Activated T-cell treated with anti-CD3 and anti-CD28 coated beads, Interleukin-2, amount 50 U/mL, for 72 hours (primary cell): ENCODE data around the gene CTDP1. TPM values are rescaled to one million over a fixed set of nuclear protein-coding genes. Genes with fewer than 3 reads are reported as not detected.

ENCODE experiments used
- ATAC-seq, 2 donors: fragments of 150-1000 bp; cut with Tn5 transposase; replicated peaks in 1 of 2; 2 replicates each; pipeline ENCODE4 v1.10.0; 2021; ENCODE audit warnings: moderate library complexity in 2 of 2, mild to moderate bottlenecking in 1 of 2
- DNase-seq, 2 donors: peaks; one replicate each; pipeline ENCODE4 v3.0.0; 2021 to 2022; ENCODE audit warnings: mixed read lengths in 1 of 2
- H3K27ac Mint-ChIP-seq: one replicate; pipeline ENCODE4 v1.8.0; 2022; ENCODE audit warnings: mild to moderate bottlenecking, moderate library complexity, mixed read lengths
- H3K27me3 Mint-ChIP-seq: one replicate; pipeline ENCODE4 v1.8.0; 2022; ENCODE audit warnings: low read depth, mixed read lengths
- H3K36me3 Mint-ChIP-seq, 2 donors: one replicate each; pipeline ENCODE4 v1.8.0; 2022; ENCODE audit warnings: mixed read lengths in 2 of 2, mild to moderate bottlenecking in 1 of 2; ENCODE audit not compliant: insufficient read depth in 2 of 2
- H3K4me1 Mint-ChIP-seq: one replicate; pipeline ENCODE4 v1.8.0; 2022; ENCODE audit warnings: low read depth, mixed read lengths
- H3K4me3 Mint-ChIP-seq, 2 donors: one replicate each; pipeline ENCODE4 v1.8.0; 2022; ENCODE audit warnings: mild to moderate bottlenecking in 2 of 2, mixed read lengths in 2 of 2, moderate library complexity in 2 of 2
- H3K9me3 Mint-ChIP-seq, 2 donors: one replicate each; pipeline ENCODE4 v1.8.0; 2022; ENCODE audit warnings: mixed read lengths in 2 of 2
- total RNA-seq, 2 donors: library from RNA; stranded (reverse); gene quantifications; one replicate each; pipeline ENCODE4 v1.2.3, GENCODE V29; 2022

CTDP1 gene
- total RNA-seq, 2 donors from 2014 or later: 30.1 to 103 TPM

DNA sequence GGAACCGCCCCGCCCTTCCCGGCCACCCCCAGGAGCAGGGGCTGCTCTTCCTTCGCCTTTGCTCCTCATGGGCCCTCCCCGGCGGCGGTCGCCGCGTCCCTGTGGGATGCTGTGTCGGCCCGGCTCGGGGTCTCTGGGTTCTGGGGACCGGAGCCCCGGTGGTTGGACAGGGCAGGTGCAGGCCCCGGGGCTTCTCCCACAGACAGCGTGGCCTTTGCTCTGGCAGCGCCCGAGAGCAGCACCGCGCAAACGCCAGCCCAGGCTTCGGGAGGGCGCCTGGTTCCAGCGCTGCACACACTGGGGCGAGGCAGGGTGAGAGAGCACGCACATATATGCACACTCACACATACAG is 109.1 kb downstream of the CTDP1 start:
- Mint-ChIP-seq H3K9me3 (no peaks in the 10 kb centered on the region), H3K27ac (no peak overlapping the region), H3K36me3 (peaks cover 0 to 4% of the 10 kb centered on the region in 2 donors), H3K27me3 (peaks cover 64% of the 10 kb centered on the region), H3K4me3 (no peak overlapping the region), H3K4me1 (peaks cover 18% of the 10 kb centered on the region)
- DNase-seq (no peak), ATAC-seq (no peak)

GRCh38 chr18:79789091-79789891 is 109.7 kb downstream of the CTDP1 start:
- H3K36me3 Mint-ChIP-seq: peaks cover 0 to 4% of the 10 kb centered on the region in 2 donors
- no peak for DNase-seq
- no peak for ATAC-seq
- H3K27ac Mint-ChIP-seq: no peak overlapping the region
- peaks cover 69% of the 10 kb centered on the region for H3K27me3 Mint-ChIP-seq
- no peak overlapping the region for H3K4me3 Mint-ChIP-seq
- no peaks in the 10 kb centered on the region for H3K9me3 Mint-ChIP-seq
- peaks cover 18% of the 10 kb centered on the region for H3K4me1 Mint-ChIP-seq

GRCh38 chr18:79789901-79790890 is 110.6 kb downstream of the CTDP1 start:
- no peak overlapping the region for H3K4me3 Mint-ChIP-seq
- peaks cover 18% of the 10 kb centered on the region for H3K4me1 Mint-ChIP-seq
- ATAC-seq (no peak), DNase-seq (no peak)
- H3K9me3 Mint-ChIP-seq: no peaks in the 10 kb centered on the region
- H3K36me3 Mint-ChIP-seq: peaks cover 0 to 4% of the 10 kb centered on the region in 2 donors
- no peak overlapping the region for H3K27ac Mint-ChIP-seq
- H3K27me3 Mint-ChIP-seq: peaks cover 74% of the 10 kb centered on the region

DNA sequence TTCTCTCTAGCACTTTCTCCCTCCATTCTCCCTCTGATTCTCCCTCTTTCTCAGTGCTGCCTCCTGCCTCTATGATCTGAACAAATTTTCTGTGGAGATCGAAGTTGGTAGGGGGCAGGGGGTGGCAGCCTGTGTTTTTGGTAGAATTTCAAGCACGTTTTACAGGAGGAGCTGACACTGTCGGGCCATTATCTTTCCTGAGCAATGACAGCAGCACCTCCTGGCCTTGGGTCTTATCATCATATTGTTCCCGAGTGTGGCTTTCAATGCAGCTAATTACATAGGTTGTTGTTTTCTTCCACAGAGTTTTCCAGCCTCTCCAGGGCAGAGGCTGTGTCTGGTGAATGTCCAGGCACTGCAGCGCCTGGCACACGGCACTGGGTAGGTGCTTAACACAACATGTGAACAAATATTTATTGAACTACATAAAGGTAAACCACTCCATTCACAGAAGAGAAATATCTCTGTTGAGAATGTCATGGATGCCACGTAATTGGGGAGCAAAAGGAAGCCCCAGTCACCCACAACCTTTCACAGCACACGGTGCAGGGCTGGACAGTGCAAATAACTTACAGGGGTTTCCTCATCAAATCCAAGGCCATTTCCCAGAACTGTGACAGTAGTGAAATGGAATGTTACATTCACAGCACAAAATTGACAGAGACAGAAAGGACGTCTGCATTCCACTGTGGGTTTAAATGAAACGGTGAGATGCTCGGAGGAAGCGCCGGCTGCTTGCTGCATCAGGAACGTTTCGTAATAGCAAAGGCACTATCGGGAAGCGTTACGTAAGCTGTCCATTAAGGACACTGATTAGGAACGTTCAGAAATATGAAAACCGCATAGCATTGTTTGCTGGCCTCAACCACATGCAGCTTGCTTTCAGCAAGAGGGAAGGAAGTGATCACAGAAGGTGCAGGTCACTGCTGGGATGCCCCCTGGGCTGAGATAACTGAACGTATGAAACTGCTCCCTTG is 111.7 kb downstream of the CTDP1 start:
- Mint-ChIP-seq H3K4me3 (peak overlapping the region; percentile 38 to 57), H3K27ac (no peak overlapping the region), H3K9me3 (no peaks in the 10 kb centered on the region), H3K4me1 (peaks cover 18% of the 10 kb centered on the region), H3K36me3 (peaks cover 0 to 4% of the 10 kb centered on the region in 2 donors), H3K27me3 (peaks cover 80% of the 10 kb centered on the region)
- ATAC-seq (peak in 1 of 2 donors; percentile 63), DNase-seq (no peak)

- ATAC-seq (no peak), DNase-seq (no peak)
- Mint-ChIP-seq H3K27me3 (peaks cover 79% of the 10 kb centered on the region), H3K4me1 (peaks cover 21% of the 10 kb centered on the region), H3K36me3 (peaks cover 1 to 5% of the 10 kb centered on the region in 2 donors), H3K9me3 (no peaks in the 10 kb centered on the region), H3K4me3 (peak overlapping the region in 1 of 2 donors; percentile 31), H3K27ac (no peak overlapping the region)
Observed at GRCh38 chr18:79792096-79792987, 112.7 kb downstream of the CTDP1 start.

GRCh38 chr18:79792988-79793355 is 113.4 kb downstream of the CTDP1 start:
- no peak overlapping the region for H3K27ac Mint-ChIP-seq
- DNase-seq (no peak), ATAC-seq (no peak)
- no peaks in the 10 kb centered on the region for H3K9me3 Mint-ChIP-seq
- peaks cover 24% of the 10 kb centered on the region for H3K4me1 Mint-ChIP-seq
- peaks cover 2 to 6% of the 10 kb centered on the region in 2 donors for H3K36me3 Mint-ChIP-seq
- peaks cover 79% of the 10 kb centered on the region for H3K27me3 Mint-ChIP-seq
- no peak overlapping the region for H3K4me3 Mint-ChIP-seq

DNA sequence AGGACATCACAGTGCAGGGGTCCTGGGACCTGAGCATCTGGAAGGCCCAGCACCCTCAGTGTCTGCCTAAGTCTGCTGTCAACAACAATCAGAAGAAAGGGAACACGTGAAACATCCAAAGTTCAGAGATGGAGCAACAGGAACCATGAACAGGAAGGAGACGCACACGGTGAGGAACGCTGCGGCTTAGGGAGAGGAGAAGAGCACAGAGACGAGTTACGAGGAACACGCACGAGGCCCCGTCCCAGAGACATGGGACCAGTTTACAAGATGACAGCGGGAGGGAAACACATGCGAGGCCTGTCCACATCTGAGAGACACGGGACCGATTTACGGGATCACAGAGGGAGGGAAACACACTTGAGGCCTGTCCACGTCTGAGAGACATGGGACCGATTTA is 115.2 kb downstream of the CTDP1 start:
- H3K4me3 Mint-ChIP-seq: no peak overlapping the region
- no peak overlapping the region for H3K27ac Mint-ChIP-seq
- no peaks in the 10 kb centered on the region for H3K9me3 Mint-ChIP-seq
- peaks cover 34% of the 10 kb centered on the region for H3K4me1 Mint-ChIP-seq
- H3K36me3 Mint-ChIP-seq: peaks cover 2% of the 10 kb centered on the region in 2 donors
- peaks cover 83% of the 10 kb centered on the region for H3K27me3 Mint-ChIP-seq
- no peak for ATAC-seq
- DNase-seq: no peak

DNA sequence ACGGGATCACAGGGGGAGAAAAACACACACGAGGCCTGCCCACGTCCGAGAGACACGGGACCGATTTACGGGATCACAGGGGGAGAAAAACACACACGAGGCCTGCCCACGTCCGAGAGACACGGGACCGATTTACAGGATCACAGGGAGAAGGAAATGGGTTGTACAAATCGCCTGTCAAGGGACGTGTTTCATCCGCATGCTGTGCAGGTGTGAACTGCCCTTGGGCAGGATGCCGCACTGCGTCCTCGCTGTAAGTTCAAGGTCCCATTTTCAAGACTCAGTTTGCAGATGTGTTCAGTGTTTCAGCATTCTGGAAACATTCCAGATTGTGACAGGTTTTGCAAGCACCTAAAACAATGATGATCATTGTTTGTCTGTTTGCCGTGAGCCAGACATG is 115.8 kb downstream of the CTDP1 start:
- H3K4me3 Mint-ChIP-seq: no peak overlapping the region
- no peak for DNase-seq
- H3K27me3 Mint-ChIP-seq: peaks cover 81% of the 10 kb centered on the region
- no peak for ATAC-seq
- no peaks in the 10 kb centered on the region for H3K9me3 Mint-ChIP-seq
- no peak overlapping the region for H3K27ac Mint-ChIP-seq
- H3K36me3 Mint-ChIP-seq: peaks cover 2% of the 10 kb centered on the region in 2 donors
- H3K4me1 Mint-ChIP-seq: peaks cover 37% of the 10 kb centered on the region

DNA sequence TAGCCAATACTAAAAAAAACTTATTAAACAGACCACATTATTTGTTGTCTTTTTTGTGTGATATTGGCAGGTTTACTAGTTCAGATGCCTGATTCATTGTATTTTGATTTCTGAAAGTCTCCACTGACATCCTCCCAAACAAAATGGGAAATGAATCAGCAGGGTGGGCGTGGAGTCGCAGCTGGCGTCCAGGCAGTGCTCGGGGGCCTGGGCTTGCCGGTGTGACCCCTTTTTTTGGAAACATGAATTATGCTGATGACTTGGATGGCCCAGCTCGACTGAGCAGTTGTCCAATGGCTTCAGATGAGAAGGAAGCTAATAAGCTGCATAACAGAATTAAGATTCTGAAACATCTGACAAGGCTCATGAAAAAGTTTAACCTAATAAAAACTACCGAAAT is 116.4 kb downstream of the CTDP1 start:
- Mint-ChIP-seq H3K9me3 (no peaks in the 10 kb centered on the region), H3K4me1 (peaks cover 35% of the 10 kb centered on the region), H3K4me3 (no peak overlapping the region), H3K27ac (no peak overlapping the region), H3K36me3 (peaks cover 2% of the 10 kb centered on the region in 2 donors), H3K27me3 (peaks cover 76% of the 10 kb centered on the region)
- ATAC-seq: no peak
- DNase-seq: no peak

DNA sequence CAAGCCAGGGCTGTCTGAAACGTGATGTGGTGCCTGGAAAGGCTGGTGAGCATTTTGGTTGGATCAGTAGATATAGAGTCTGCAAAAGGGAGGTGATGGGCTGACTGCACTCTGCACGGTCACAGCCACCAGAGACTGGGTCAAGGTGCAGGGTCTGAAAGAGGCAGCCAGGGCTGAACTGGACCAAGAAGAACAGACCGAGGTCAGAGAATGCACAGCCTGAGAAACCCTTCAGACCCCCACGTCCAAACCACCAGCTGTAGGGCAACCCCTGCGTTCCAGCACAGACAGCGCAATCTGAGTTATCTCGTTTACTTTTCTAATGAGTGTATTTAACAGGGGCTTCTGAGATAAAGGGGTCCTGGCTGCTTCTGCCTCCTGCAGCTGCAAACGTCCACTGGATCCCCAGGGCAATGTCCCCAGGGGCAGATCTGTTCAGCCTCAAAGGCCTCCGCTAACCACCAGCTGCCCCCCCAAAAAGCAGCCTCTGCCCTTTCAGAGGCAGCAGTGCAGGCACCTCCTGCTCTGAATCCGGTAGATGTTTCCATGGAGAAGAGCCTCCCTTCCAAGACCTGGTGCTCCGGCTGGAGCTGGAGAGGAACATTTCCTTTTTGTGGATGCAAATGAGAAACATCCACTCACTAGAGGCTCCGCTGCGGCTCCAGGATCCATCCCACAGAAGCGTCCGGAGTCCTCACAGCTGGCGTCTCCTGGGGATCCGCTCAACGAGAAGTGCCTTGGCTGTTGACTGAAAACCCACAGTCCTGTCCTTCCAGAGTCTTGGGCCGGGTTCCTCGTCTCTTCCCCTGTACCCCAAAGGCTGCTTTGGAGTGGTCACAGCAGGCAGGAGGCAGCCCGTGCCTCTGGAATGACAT is 117.2 kb downstream of the CTDP1 start:
- no peak for DNase-seq
- Mint-ChIP-seq H3K4me3 (peak overlapping the region; percentile 36 to 73), H3K27me3 (peaks cover 68% of the 10 kb centered on the region), H3K9me3 (no peaks in the 10 kb centered on the region), H3K27ac (no peak overlapping the region), H3K36me3 (peaks cover 2% of the 10 kb centered on the region in 2 donors), H3K4me1 (peaks cover 27% of the 10 kb centered on the region)
- ATAC-seq: no peak
